IPS-15b (cell line): ENCODE measurements around the gene UBE2E2.

ENCODE experiments used
- H3K27me3 ChIP-seq: one replicate; pipeline ENCODE4 v1.6.1; 2013; ENCODE audit warnings: low read length; ENCODE audit not compliant: control insufficient read depth, insufficient read depth
- H3K36me3 ChIP-seq: one replicate; pipeline ENCODE4 v1.6.1; 2013; ENCODE audit warnings: low read length; ENCODE audit not compliant: control insufficient read depth, insufficient read depth
- H3K4me1 ChIP-seq: one replicate; pipeline ENCODE4 v1.6.1; 2013; ENCODE audit warnings: mild to moderate bottlenecking, low read length; ENCODE audit not compliant: control insufficient read depth, insufficient read depth
- H3K4me3 ChIP-seq: one replicate; pipeline ENCODE4 v1.5.1; 2013; ENCODE audit warnings: low read depth, low read length
- H3K9ac ChIP-seq: one replicate; pipeline ENCODE4 v1.6.1; 2013; ENCODE audit warnings: low read depth, mild to moderate bottlenecking, low read length
- H3K9me3 ChIP-seq: one replicate; pipeline ENCODE4 v1.6.1; 2013; ENCODE audit warnings: mild to moderate bottlenecking, low read length; ENCODE audit not compliant: control insufficient read depth, insufficient read depth

Gene UBE2E2

DNA sequence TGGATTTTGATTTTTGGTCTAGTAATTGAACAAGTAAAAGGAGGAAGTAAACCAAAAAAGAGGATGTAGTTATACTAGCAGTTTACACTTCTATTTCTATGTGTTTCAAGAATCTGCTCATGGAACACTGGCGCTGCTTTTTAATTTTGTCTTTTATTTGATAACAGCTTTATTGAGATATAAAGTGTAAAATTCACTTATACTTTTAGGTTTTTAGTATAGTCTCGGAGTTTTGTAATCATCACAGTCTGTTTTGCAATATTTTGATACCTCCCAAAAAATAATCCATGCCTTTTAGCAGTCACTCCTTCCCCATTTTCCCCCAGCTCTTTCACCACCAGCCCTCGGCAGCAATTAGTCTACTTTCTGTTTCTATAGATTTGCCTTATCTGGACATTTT is 18.0 kb downstream of the UBE2E2 start:
- H3K4me1 ChIP-seq = no peaks in the 10 kb centered on the region
- no peaks in the 10 kb centered on the region for H3K36me3 ChIP-seq
- no peak overlapping the region for H3K9ac ChIP-seq
- no peaks in the 10 kb centered on the region for H3K27me3 ChIP-seq
- no peak overlapping the region for H3K4me3 ChIP-seq
- H3K9me3 ChIP-seq = no peaks in the 10 kb centered on the region

DNA sequence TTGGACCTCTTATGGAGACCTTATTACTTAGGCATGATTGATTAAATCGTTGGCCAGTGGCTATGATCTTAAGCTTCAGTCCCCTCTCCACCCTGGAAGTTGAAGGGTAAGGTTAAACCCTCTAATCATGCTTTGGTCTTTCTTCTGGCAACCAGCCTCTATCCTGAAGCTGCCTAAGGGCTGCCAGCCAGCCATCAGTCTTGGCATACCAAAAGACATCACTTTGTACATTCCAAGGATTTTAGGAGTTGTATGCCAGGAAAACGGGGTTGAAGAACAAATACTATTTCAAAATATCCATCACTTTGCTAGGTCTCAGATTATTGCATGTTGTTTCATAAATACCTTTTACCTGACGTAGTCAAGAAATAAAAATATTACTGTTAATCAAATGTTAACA is 28.9 kb downstream of the UBE2E2 start:
- Histone ChIP-seq H3K4me3 (no peak overlapping the region), H3K9ac (no peak overlapping the region), H3K9me3 (no peaks in the 10 kb centered on the region), H3K4me1 (peaks cover 2% of the 10 kb centered on the region), H3K36me3 (no peaks in the 10 kb centered on the region), H3K27me3 (no peaks in the 10 kb centered on the region)

DNA sequence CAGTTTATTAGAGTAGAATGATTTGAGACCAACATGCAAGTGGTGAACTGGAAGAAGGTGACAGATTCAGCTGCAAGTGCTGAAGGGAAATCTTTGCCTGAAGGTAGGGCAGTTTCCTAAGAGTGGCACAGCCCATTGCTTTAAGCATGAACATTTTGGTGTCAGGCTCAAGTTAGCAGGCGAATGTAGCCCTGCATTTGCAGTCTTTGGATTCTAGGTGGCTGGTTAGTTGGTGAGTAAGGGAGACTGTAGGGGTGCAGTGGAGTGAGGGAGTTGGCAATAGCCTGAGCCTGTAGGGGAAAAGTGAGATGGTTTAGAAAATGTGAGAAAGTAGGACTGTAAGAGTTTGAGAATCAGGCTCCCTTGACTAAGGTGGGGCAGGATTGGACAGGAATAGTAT is 29.7 kb downstream of the UBE2E2 start:
- Histone ChIP-seq H3K4me3 (no peak overlapping the region), H3K9me3 (no peaks in the 10 kb centered on the region), H3K9ac (no peak overlapping the region), H3K4me1 (peaks cover 2% of the 10 kb centered on the region), H3K36me3 (no peaks in the 10 kb centered on the region), H3K27me3 (no peaks in the 10 kb centered on the region)

DNA sequence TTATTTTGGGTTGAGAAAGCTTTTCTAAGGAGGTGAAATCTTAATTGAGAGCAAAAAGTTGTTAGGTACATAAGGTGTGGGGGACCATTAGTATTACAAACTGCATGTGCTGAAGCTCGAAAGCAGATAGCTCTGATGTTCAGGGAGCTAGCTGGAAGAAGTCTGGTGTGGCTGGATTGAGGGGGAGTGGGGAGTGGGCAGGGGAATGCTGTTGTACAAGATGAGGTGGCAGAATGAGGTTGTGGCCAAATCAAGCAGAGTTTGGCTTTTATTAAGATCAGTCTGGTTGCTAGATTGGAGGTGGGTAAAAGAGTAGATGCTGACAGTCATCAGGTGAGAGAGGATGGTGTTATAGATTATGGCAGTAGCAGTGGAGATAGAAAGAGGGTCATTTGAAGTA is 32.1 kb downstream of the UBE2E2 start:
- Histone ChIP-seq H3K4me1 (peaks cover 11% of the 10 kb centered on the region), H3K4me3 (no peak overlapping the region), H3K9ac (no peak overlapping the region), H3K9me3 (no peaks in the 10 kb centered on the region), H3K36me3 (no peaks in the 10 kb centered on the region), H3K27me3 (no peaks in the 10 kb centered on the region)

DNA sequence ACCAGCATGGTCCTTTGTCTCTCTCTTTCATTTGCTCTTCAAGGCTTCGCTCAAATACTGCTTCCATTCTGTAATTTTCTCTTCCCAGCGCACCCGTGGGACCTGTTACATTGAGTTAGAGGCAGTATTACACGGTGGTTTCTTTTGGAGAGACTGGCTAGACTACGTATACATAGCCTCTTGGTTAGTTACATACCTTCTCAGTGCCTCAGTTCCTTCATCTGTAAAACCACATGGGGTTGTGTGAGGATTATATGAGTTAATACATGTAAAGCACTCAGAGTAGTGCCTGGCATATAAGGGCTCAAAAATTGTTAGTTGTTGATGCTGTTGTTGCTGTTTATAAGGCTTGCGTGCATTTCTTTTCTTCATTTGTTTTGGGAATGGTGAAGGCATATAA is 33.8 kb downstream of the UBE2E2 start:
- H3K36me3 ChIP-seq = no peaks in the 10 kb centered on the region
- H3K27me3 ChIP-seq = no peaks in the 10 kb centered on the region
- peaks cover 15% of the 10 kb centered on the region for H3K4me1 ChIP-seq
- H3K9me3 ChIP-seq = no peaks in the 10 kb centered on the region
- no peak overlapping the region for H3K9ac ChIP-seq
- H3K4me3 ChIP-seq = no peak overlapping the region

DNA sequence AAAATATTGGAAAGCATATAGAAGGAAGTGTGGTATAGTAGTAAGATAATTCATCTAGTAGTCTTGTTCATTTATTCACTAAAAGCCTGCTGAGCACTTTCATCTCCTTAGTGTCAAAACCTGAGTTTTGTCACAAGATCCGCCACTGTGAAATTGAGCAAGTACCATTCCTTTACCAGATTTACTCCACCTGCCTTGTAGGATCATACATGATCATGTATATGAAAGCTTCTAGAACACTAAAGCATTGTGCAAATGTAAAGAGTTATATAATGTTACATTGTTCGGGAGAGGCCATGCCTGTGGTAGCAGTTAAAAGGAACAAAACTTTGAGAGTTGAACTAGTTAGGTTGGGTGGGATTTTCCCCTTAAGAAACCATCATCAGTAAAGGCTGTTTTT is 35.0 kb downstream of the UBE2E2 start:
- H3K4me3 ChIP-seq = no peak overlapping the region
- H3K27me3 ChIP-seq = no peaks in the 10 kb centered on the region
- H3K9ac ChIP-seq = no peak overlapping the region
- no peaks in the 10 kb centered on the region for H3K9me3 ChIP-seq
- H3K4me1 ChIP-seq = peaks cover 15% of the 10 kb centered on the region
- H3K36me3 ChIP-seq = no peaks in the 10 kb centered on the region

DNA sequence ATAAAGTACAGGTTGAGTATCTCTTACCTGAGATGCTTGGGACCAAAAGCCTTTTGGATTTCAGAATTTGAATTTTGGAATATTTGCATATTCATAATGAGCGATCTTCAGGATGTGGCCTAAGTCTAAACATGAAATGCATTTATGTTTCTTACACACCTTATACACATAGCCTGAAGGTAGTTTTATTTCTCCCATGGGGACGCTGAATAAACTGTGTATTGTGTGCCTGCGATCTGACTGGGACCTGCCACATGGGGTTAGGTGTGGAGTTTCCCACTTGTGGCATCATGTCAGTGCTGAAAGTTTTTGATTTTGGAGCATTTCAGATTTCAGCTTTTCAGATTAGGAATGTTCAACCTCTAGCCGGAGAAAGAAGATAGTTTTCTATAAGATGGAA is 35.5 kb downstream of the UBE2E2 start:
- Histone ChIP-seq H3K9me3 (no peaks in the 10 kb centered on the region), H3K4me1 (peaks cover 15% of the 10 kb centered on the region), H3K9ac (no peak overlapping the region)

DNA sequence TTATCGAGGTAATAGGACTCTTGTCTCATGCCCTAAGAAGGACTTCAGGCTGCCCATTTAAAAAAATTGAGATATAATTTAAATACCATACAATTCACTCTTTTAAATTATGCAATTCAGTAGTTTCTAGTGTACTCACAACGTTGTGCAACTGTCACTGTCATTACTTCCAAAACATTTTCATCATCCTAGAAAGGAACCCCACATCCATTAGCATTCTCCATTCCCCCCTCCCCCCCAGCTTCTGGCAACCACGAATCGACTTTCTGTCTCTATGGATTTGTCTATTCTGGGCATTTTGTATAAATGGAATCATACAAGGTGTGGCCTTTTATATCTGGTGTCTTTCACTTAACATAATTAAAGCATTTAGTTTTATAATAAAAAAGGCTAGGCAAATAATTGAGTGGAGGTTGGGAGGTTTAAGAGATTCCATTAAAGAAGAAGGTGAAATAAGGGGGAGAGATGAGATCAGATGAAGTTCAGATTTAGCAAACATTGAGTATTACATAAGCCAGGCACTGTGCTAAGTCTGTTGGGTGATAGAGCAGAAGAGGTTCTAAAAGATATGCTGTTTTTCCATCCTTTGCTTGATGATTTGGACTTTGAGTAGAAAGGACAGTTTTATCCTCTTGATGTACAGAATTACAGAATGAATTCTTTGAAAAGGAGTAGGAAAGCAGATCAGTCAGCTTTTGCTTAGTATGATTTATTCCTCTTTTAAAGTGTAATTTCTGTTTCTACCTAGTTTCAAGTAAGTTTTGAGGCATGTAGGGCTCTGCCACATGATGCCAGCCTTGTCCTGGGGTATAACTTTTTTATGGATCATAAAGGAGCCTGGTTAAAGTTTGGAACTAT is 36.3 kb downstream of the UBE2E2 start:
- Histone ChIP-seq H3K9ac (no peak overlapping the region), H3K4me3 (no peak overlapping the region), H3K36me3 (no peaks in the 10 kb centered on the region), H3K9me3 (no peaks in the 10 kb centered on the region), H3K4me1 (peaks cover 15% of the 10 kb centered on the region), H3K27me3 (no peaks in the 10 kb centered on the region)

More for the DNA sequence above, 35.5 kb downstream of the UBE2E2 start:
- Histone ChIP-seq H3K4me3 (no peak overlapping the region), H3K27me3 (no peaks in the 10 kb centered on the region), H3K36me3 (no peaks in the 10 kb centered on the region)

DNA sequence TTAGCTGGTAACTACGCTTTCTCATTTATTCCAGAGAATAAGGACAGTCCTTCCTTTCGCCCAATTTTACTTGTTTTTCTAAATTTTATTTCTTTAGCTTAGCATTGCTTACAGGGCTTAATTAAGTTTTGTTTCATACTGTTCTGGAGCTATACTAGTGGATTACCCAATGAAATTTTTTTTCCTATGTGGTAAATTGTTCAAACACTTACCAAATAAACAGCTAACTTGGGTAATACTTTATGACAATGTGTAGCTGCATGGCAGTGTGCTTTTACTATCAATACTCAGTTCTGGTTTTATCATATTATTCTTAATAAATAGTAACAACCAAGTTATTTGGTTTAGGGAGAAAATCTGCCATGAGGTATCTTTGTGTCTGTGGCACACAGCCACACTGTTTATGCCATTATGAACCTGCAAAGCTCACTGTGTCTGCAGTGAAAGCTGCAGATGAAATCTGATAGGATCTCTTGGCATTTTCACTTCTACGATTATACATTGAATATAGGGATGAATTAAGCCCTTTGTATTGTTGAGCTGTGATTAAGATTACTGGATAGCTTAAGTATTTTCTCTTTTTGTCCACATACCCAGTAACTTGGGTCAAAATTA is 37.2 kb downstream of the UBE2E2 start:
- no peaks in the 10 kb centered on the region for H3K36me3 ChIP-seq
- no peaks in the 10 kb centered on the region for H3K27me3 ChIP-seq
- H3K4me1 ChIP-seq = peaks cover 15% of the 10 kb centered on the region
- H3K9me3 ChIP-seq = no peaks in the 10 kb centered on the region
- H3K9ac ChIP-seq = no peak overlapping the region
- H3K4me3 ChIP-seq = no peak overlapping the region

DNA sequence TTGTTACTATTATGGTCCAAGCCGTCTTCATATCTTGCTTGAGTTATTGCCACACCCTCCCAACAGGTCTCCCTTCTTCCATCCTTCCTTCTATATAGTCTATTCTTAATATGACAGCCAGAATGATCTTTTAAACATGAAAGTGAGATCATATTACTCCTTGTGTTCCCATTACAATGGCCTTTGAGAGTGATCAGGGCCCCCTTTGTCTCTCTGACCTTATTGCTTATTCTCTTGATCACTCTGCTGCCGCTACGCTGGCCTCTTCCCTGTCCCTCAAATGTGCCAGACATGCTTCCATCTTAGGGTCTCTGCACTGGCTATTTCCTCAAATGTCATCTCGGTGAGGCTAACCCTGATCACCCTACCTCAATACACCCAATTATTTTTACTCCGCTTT is 38.1 kb downstream of the UBE2E2 start:
- no peak overlapping the region for H3K9ac ChIP-seq
- no peaks in the 10 kb centered on the region for H3K27me3 ChIP-seq
- no peaks in the 10 kb centered on the region for H3K36me3 ChIP-seq
- no peaks in the 10 kb centered on the region for H3K9me3 ChIP-seq
- peaks cover 15% of the 10 kb centered on the region for H3K4me1 ChIP-seq
- no peak overlapping the region for H3K4me3 ChIP-seq

DNA sequence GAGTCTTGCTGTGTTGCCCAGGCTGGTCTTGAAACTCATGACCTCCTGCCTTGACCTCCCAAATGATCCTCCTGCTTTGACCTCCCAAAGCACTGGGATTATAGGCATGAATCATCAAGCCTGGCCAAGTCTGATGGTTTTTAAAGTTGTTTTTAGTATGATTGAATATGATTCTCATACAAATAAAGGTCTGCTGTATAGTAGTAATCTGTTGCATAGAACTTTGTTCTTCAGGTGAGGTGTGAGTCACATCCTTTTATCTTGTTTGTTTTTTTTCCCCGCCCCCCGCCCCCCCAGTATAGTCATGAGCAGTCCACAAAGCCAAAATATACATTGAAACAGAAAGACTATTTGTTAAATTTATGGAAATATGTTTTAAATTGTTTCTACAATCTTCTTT is 39.0 kb downstream of the UBE2E2 start:
- Histone ChIP-seq H3K4me3 (no peak overlapping the region), H3K4me1 (peaks cover 13% of the 10 kb centered on the region), H3K36me3 (no peaks in the 10 kb centered on the region), H3K9me3 (no peaks in the 10 kb centered on the region), H3K9ac (no peak overlapping the region), H3K27me3 (no peaks in the 10 kb centered on the region)

DNA sequence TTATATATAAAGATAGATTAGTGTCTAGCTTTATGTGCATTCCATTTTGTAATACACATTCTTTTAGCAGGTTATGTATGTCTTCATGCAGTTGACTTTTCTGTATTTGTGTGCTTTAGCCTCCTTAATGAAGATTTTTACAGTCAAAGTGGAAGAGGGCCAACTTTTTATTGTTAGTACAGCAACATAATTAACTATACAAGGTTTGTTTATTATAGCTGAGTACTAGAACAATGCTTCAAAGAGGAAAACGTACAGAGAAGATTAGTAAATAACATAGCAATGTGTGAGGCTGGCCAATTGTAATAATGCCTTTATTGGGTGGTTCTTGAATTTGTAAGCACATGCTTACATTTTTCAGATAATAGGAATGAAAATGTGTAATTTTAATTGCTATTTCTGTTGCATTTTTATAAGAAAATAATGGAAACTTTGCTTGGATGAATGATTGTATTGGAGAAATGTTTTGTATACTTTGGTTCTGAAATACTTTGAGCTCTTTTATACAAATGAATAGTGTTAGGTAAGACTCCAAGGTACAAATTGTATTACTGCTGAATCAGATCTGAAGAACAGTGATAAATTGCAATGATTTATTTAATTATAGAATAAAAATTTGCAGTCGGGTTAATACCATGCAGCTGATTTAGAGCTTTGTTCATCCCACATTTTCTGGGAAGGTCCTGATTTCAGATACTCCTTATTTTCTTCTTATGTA is 41.4 kb downstream of the UBE2E2 start:
- Histone ChIP-seq H3K9ac (no peak overlapping the region), H3K4me3 (no peak overlapping the region), H3K9me3 (no peaks in the 10 kb centered on the region), H3K36me3 (no peaks in the 10 kb centered on the region), H3K27me3 (no peaks in the 10 kb centered on the region), H3K4me1 (peaks cover 5% of the 10 kb centered on the region)
